Activated naive CD8-positive, alpha-beta T cell treated with anti-CD3 and anti-CD28 coated beads for 36 hours (primary cell): Measurements from ENCODE around the gene NPAS3. TPM values are rescaled to one million over a fixed set of nuclear protein-coding genes. Genes with fewer than 3 reads are reported as not detected.
"Not testable (repeated sequence)": the region's sequence is repeated elsewhere in the genome, so short reads cannot be mapped to it uniquely, and the experiment has no call there.

Source experiments
- DNase-seq: peaks from one replicate; pipeline ENCODE4 v3.0.0; 2021
- H3K27ac Mint-ChIP-seq: one replicate; pipeline ENCODE4 v1.8.0; 2022; ENCODE audit warnings: mild to moderate bottlenecking, moderate library complexity, mixed read lengths
- H3K27me3 Mint-ChIP-seq: one replicate; pipeline ENCODE4 v1.8.0; 2022; ENCODE audit warnings: mild to moderate bottlenecking, mixed read lengths
- H3K36me3 Mint-ChIP-seq: one replicate; pipeline ENCODE4 v1.8.0; 2021; ENCODE audit warnings: mild to moderate bottlenecking, mixed read lengths
- H3K4me1 Mint-ChIP-seq: one replicate; pipeline ENCODE4 v1.8.0; 2021; ENCODE audit warnings: mixed read lengths
- H3K4me3 Mint-ChIP-seq: one replicate; pipeline ENCODE4 v1.8.0; 2022; ENCODE audit warnings: mild to moderate bottlenecking, moderate library complexity, mixed read lengths
- H3K9me3 Mint-ChIP-seq: one replicate; pipeline ENCODE4 v1.8.0; 2022; ENCODE audit warnings: mixed read lengths
- total RNA-seq, 2 experiments: library from RNA; stranded (reverse); gene quantifications; one replicate each; pipeline ENCODE4 v1.2.3, GENCODE V29; 2021

NPAS3 gene
- total RNA-seq, 2 experiments from 2014 or later, result not detected

GRCh38 chr14:33063521-33063920, 124.8 kb downstream of the NPAS3 start:
- Mint-ChIP-seq H3K9me3 (no peaks in the 10 kb centered on the region), H3K4me3 (no peak overlapping the region), H3K4me1 (no peaks in the 10 kb centered on the region), H3K27me3 (no peaks in the 10 kb centered on the region), H3K27ac (no peak overlapping the region), H3K36me3 (no peaks in the 10 kb centered on the region)
- no peak for DNase-seq

GRCh38 chr14:33065634-33066033, 127.0 kb downstream of the NPAS3 start:
- Mint-ChIP-seq H3K27me3 (no peaks in the 10 kb centered on the region), H3K36me3 (no peaks in the 10 kb centered on the region), H3K27ac (no peak overlapping the region), H3K4me1 (no peaks in the 10 kb centered on the region), H3K9me3 (no peaks in the 10 kb centered on the region), H3K4me3 (no peak overlapping the region)
- DNase-seq, result no peak

GRCh38 chr14:33068040-33068439, 129.4 kb downstream of the NPAS3 start:
- H3K4me3 Mint-ChIP-seq, result no peak overlapping the region
- H3K27me3 Mint-ChIP-seq, result no peaks in the 10 kb centered on the region
- H3K9me3 Mint-ChIP-seq, result no peaks in the 10 kb centered on the region
- H3K4me1 Mint-ChIP-seq, result no peaks in the 10 kb centered on the region
- no peak for DNase-seq
- H3K27ac Mint-ChIP-seq, result no peak overlapping the region
- no peaks in the 10 kb centered on the region for H3K36me3 Mint-ChIP-seq

GRCh38 chr14:33068626-33069025, 129.9 kb downstream of the NPAS3 start:
- no peaks in the 10 kb centered on the region for H3K4me1 Mint-ChIP-seq
- no peaks in the 10 kb centered on the region for H3K36me3 Mint-ChIP-seq
- H3K27ac Mint-ChIP-seq, result no peak overlapping the region
- H3K4me3 Mint-ChIP-seq, result no peak overlapping the region
- no peaks in the 10 kb centered on the region for H3K27me3 Mint-ChIP-seq
- no peaks in the 10 kb centered on the region for H3K9me3 Mint-ChIP-seq
- DNase-seq, result no peak

- Mint-ChIP-seq H3K27me3 (no peaks in the 10 kb centered on the region), H3K4me1 (no peaks in the 10 kb centered on the region), H3K9me3 (no peaks in the 10 kb centered on the region), H3K27ac (no peak overlapping the region), H3K4me3 (no peak overlapping the region), H3K36me3 (no peaks in the 10 kb centered on the region)
- DNase-seq, result no peak
Observed at GRCh38 chr14:33070475-33070874, 131.8 kb downstream of the NPAS3 start.

GRCh38 chr14:33073023-33073422, 134.3 kb downstream of the NPAS3 start:
- Mint-ChIP-seq H3K4me1 (no peaks in the 10 kb centered on the region), H3K36me3 (no peaks in the 10 kb centered on the region), H3K4me3 (no peak overlapping the region), H3K27me3 (no peaks in the 10 kb centered on the region), H3K9me3 (no peaks in the 10 kb centered on the region), H3K27ac (no peak overlapping the region)
- DNase-seq, result no peak

- Mint-ChIP-seq H3K4me3 (no peak overlapping the region), H3K27ac (no peak overlapping the region), H3K9me3 (peaks cover 1% of the 10 kb centered on the region), H3K27me3 (no peaks in the 10 kb centered on the region), H3K4me1 (no peaks in the 10 kb centered on the region), H3K36me3 (no peaks in the 10 kb centered on the region)
- no peak for DNase-seq
Observed at GRCh38 chr14:33081259-33081658, 142.6 kb downstream of the NPAS3 start.

GRCh38 chr14:33085799-33086198, 147.1 kb downstream of the NPAS3 start:
- DNase-seq, result no peak
- Mint-ChIP-seq H3K27ac (no peak overlapping the region), H3K36me3 (no peaks in the 10 kb centered on the region), H3K9me3 (peaks cover 6% of the 10 kb centered on the region), H3K4me3 (no peak overlapping the region), H3K4me1 (no peaks in the 10 kb centered on the region), H3K27me3 (no peaks in the 10 kb centered on the region)

- not testable (repeated sequence) for H3K4me1 Mint-ChIP-seq, H3K36me3 Mint-ChIP-seq, H3K4me3 Mint-ChIP-seq, DNase-seq, H3K27me3 Mint-ChIP-seq, H3K27ac Mint-ChIP-seq
- H3K9me3 Mint-ChIP-seq, result peaks cover 10% of the 10 kb centered on the region
Observed at GRCh38 chr14:33088274-33088673, 149.6 kb downstream of the NPAS3 start.

- H3K9me3 Mint-ChIP-seq, result no peaks in the 10 kb centered on the region
- H3K27me3 Mint-ChIP-seq, result no peaks in the 10 kb centered on the region
- H3K27ac Mint-ChIP-seq, result no peak overlapping the region
- no peaks in the 10 kb centered on the region for H3K36me3 Mint-ChIP-seq
- no peaks in the 10 kb centered on the region for H3K4me1 Mint-ChIP-seq
- DNase-seq, result no peak
- no peak overlapping the region for H3K4me3 Mint-ChIP-seq
Observed at GRCh38 chr14:33098016-33098415, 159.3 kb downstream of the NPAS3 start.

GRCh38 chr14:33103489-33103888, 164.8 kb downstream of the NPAS3 start:
- H3K4me3 Mint-ChIP-seq, result no peak overlapping the region
- H3K27ac Mint-ChIP-seq, result no peak overlapping the region
- H3K36me3 Mint-ChIP-seq, result no peaks in the 10 kb centered on the region
- H3K9me3 Mint-ChIP-seq, result no peaks in the 10 kb centered on the region
- H3K27me3 Mint-ChIP-seq, result no peaks in the 10 kb centered on the region
- H3K4me1 Mint-ChIP-seq, result no peaks in the 10 kb centered on the region
- no peak for DNase-seq

- Mint-ChIP-seq H3K36me3 (no peaks in the 10 kb centered on the region), H3K4me3 (no peak overlapping the region), H3K4me1 (no peaks in the 10 kb centered on the region), H3K9me3 (no peaks in the 10 kb centered on the region), H3K27me3 (no peaks in the 10 kb centered on the region), H3K27ac (no peak overlapping the region)
- DNase-seq, result no peak
Observed at GRCh38 chr14:33103966-33104365, 165.3 kb downstream of the NPAS3 start.

- no peak overlapping the region for H3K27ac Mint-ChIP-seq
Observed at GRCh38 chr14:33110737-33111443, 172.2 kb downstream of the NPAS3 start.

GRCh38 chr14:33114331-33114730, 175.7 kb downstream of the NPAS3 start:
- H3K27ac Mint-ChIP-seq, result no peak overlapping the region
- no peak overlapping the region for H3K4me3 Mint-ChIP-seq
- peaks cover 2% of the 10 kb centered on the region for H3K9me3 Mint-ChIP-seq
- DNase-seq, result no peak
- no peaks in the 10 kb centered on the region for H3K27me3 Mint-ChIP-seq
- no peaks in the 10 kb centered on the region for H3K4me1 Mint-ChIP-seq
- no peaks in the 10 kb centered on the region for H3K36me3 Mint-ChIP-seq

More at GRCh38 chr14:33110737-33111443, 172.2 kb downstream of the NPAS3 start:
- no peaks in the 10 kb centered on the region for H3K36me3 Mint-ChIP-seq
- no peaks in the 10 kb centered on the region for H3K4me1 Mint-ChIP-seq
- H3K27me3 Mint-ChIP-seq, result no peaks in the 10 kb centered on the region
- H3K9me3 Mint-ChIP-seq, result peaks cover 2% of the 10 kb centered on the region
- DNase-seq, result no peak
- no peak overlapping the region for H3K4me3 Mint-ChIP-seq

- H3K27me3 Mint-ChIP-seq, result peaks cover 4% of the 10 kb centered on the region
- H3K27ac Mint-ChIP-seq, result no peak overlapping the region
- no peaks in the 10 kb centered on the region for H3K4me1 Mint-ChIP-seq
- no peak for DNase-seq
- no peaks in the 10 kb centered on the region for H3K9me3 Mint-ChIP-seq
- H3K4me3 Mint-ChIP-seq, result no peak overlapping the region
- no peaks in the 10 kb centered on the region for H3K36me3 Mint-ChIP-seq
Observed at GRCh38 chr14:33118668-33119067, 180.0 kb downstream of the NPAS3 start.

GRCh38 chr14:33120341-33120740, 181.7 kb downstream of the NPAS3 start:
- H3K9me3 Mint-ChIP-seq, result no peaks in the 10 kb centered on the region
- H3K36me3 Mint-ChIP-seq, result no peaks in the 10 kb centered on the region
- no peaks in the 10 kb centered on the region for H3K4me1 Mint-ChIP-seq
- no peak for DNase-seq
- no peak overlapping the region for H3K27ac Mint-ChIP-seq
- H3K27me3 Mint-ChIP-seq, result peaks cover 4% of the 10 kb centered on the region
- no peak overlapping the region for H3K4me3 Mint-ChIP-seq
